Astrocyte of the spinal cord (primary cell): ENCODE measurements around the gene GLIS1.
"Not testable (repeated sequence)": the region's sequence is repeated elsewhere in the genome, so short reads cannot be mapped to it uniquely, and the experiment has no call there.

Experiments used
- DNase-seq: peaks from one replicate; pipeline ENCODE4 v3.0.0; 2011; ENCODE audit warnings: low read depth, low spot score
- H3K4me3 ChIP-seq: 2 replicates; pipeline ENCODE4 v1.5.1; 2011; ENCODE audit warnings: low read depth, mild to moderate bottlenecking, low read length, moderate library complexity
- CTCF ChIP-seq: IDR thresholded peaks from 2 replicates; pipeline ENCODE4 v1.5.1; 2012; ENCODE audit warnings: low read depth, mild to moderate bottlenecking, low read length, inconsistent platforms
- in situ Hi-C: cut with HindIII; loops from 2 replicates; pipeline ENCODE4 v1.10.0; 2017; ENCODE audit warnings: low sequenced_read_pairs

The GLIS1 gene

DNA sequence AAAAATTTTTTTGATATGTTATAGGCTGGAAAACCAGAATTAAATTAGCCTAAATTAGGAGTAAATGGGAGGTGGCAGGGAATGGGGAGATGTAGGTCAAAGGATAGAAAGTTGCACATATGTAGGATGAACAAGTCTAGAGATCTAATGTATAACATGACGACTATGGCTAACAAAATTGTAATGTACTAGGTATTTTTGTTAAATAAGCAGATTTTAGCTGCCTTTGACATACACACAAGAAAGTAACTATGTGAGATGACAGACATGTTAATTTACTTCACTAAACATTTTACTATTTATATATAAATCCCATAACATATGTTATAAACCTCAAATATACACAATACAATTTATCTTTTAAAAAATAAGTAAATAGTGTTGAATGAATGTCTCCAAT, 30.2 kb upstream of the GLIS1 start:
- no peak for TF ChIP-seq CTCF
- H3K4me3 ChIP-seq = no peak overlapping the region
- in situ Hi-C loops = no loop called here
- DNase-seq = no peak

DNA sequence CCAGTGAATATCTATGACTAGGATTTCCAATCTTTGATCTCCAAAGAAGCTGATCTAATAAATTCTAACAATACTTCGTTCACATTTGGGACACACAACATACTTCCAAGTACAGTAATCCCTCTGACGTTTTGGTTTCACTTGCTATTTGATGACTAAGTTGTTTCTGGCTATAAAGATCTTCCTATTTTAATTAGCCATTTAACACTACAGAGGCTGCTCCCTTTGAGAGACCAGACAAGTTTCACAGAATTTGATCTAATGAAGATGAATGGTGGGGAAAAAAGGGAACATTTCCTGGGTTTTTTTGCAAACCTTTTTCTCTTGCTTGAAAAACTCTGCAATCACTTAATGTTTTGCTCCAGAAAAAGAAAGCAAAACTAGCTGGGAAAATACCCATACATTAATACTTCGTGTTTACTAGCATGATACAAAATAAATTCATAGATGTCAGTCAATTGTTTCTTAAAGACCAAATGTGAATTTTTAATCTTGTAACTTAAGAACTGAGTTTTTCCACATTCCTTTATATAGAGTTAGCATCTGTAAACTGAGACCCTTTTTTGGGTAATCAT, 28.0 kb upstream of the GLIS1 start:
- peak; percentile 70 for DNase-seq
- in situ Hi-C loops = no loop called here
- no peak overlapping the region for H3K4me3 ChIP-seq
- no peak for TF ChIP-seq CTCF

- H3K4me3 ChIP-seq = no peak overlapping the region
- DNase-seq = no peak
- TF ChIP-seq CTCF = no peak
- in situ Hi-C loops = no loop called here
Measured at GRCh38 chr1:53766194-53766742, 27.3 kb upstream of the GLIS1 start.

- DNase-seq = peak; percentile 51
- in situ Hi-C loops = no loop called here
- H3K4me3 ChIP-seq = no peak overlapping the region
- no peak for TF ChIP-seq CTCF
Measured at GRCh38 chr1:53765657-53766056, 26.7 kb upstream of the GLIS1 start.

DNA sequence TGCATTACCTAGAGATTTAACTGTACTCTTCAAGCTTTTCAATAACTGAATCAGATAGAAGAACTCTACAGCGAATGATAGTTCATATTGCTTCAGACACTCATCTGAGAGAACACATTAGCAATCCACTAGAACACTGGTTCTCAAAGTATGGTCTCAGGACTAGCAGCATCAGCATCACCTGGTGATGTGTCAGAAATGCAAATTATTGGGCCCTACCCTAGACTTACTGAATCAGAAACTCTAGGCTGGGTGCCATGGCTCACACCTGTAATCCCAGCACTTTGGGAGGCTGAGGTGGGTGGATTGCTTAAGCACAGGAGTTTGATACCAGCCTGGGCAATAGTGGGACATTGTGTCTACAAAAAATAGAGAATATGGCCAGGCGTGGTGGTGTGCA, 24.9 kb upstream of the GLIS1 start:
- in situ Hi-C loops = no loop called here
- DNase-seq = no peak
- TF ChIP-seq CTCF = no peak
- H3K4me3 ChIP-seq = no peak overlapping the region

DNA sequence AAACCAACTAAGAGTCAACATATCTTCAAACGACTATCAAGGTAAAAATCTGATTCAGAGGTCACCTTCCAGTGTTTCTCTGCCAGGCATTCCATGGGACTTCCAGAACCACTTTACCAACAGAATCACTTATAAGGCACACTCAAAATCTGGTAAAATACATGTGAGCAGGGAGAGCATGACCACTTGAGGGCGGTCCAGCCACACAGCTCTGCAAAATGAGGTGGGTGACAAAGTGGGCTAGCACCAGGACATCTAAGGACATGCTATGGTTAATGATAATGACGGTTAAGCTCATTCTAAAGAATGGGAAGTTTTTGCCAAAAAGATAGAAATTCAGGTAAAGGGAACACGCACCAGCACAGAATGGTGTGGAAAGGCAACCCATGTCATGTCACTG, 24.5 kb upstream of the GLIS1 start:
- no peak for TF ChIP-seq CTCF
- no peak overlapping the region for H3K4me3 ChIP-seq

GRCh38 chr1:53760497-53760896, 21.5 kb upstream of the GLIS1 start:
- H3K4me3 ChIP-seq, in situ Hi-C loops, DNase-seq: not testable (repeated sequence)

More for the DNA sequence above, 24.5 kb upstream of the GLIS1 start:
- in situ Hi-C loops = no loop called here
- DNase-seq = no peak
